GM11168 (cell line): ENCODE data around the gene ADORA2B.
"Not testable (repeated sequence)": the region's sequence is repeated elsewhere in the genome, so short reads cannot be mapped to it uniquely, and the experiment has no call there.

Experiments used
- in situ Hi-C: fragments of 300-500 bp; cut with MboI; formaldehyde crosslinking; loops from one replicate; pipeline ENCODE4 v1.12.0; 2022; ENCODE audit warnings: low sequenced_read_pairs; ENCODE audit not compliant: unreplicated experiment

Gene ADORA2B

DNA sequence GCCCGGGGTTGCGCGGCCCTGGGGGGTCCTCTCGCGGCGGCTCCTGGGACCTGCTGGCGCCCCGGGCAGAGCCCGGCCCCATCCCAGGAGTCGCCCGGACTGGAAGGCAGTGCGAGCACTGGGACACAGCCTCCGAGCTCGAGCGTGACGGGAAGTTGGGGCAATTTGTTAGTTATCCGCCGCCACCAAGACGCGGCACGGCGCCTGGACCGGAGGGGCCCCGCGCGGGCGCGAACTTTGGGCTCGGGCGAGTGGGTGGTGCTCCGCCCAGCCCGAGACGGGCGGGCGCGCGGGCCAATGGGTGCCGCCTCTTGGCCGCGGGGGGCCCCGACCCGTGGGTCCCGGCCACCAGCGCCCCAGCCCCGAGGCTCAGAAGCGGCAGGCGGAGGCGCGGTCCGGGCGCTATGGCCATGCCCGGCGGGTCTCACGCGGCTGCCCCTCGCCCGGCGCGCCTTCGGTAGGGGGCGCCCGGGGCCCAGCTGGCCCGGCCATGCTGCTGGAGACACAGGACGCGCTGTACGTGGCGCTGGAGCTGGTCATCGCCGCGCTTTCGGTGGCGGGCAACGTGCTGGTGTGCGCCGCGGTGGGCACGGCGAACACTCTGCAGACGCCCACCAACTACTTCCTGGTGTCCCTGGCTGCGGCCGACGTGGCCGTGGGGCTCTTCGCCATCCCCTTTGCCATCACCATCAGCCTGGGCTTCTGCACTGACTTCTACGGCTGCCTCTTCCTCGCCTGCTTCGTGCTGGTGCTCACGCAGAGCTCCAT lies at the start of gene ADORA2B:
Gene ADORA2B (plus strand): TSS at position 372 of the 768 bp plus-strand sequence. CDS start 119 bp downstream, at position 491.
- in situ Hi-C loops = no loop called here

DNA sequence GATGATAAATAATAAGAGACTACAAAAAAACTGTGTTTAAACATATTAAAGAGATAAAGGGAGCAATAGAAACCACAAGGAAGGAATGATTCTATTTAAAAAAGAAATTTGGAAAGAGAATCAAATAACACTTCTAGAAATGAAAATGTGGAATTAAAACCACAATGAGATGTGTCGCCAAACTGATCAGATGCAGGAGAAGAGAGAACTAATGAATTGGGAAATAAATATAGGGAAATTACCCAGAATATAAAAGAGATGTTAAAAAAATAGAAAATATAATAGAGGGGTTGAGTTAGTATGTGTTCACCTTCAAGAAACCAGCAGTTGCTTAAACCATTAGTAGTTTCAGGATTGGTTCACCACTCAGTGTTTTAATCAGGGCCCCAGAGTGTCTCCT lies 48.7 kb upstream of the ADORA2B start:
- in situ Hi-C loops = no loop called here

DNA sequence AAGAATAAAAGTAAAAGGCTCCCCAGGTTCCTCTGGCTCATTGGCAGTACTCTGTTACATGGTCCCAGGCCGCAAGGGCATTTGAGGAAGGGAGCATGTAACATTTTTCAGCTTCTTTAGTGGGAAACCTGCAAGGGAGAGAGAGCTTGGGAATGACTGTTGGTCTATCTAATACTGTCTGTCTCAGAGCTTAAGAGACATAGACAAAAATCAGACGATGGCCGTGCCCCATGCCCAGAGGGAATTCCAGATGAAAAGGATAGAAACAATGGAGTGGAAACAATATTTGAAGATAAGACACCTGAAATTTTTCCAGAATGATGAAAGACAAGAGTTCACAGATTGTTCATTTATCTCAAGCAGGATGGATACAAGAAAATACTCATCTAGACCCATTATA lies 48.1 kb upstream of the ADORA2B start:
- in situ Hi-C loops = no loop called here

DNA sequence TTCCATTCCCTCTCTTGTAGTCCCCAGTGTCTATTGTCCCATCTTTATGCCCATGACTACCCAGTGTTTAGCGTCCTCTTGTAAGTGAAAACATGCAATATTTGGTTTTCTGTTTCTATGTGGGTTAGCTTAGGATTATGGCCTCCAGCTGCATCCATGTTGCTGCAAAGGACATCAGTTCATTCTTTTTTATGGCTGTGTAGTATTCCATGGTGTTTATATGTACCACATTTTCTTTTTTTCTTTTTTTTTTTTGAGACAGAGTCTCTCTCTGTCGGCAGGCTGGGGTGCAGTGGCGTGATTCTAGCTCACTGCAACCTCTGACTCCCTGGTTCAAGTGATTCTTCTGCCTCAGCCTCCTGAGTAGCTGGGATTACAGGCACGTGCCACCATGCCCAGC lies 45.3 kb upstream of the ADORA2B start:
- in situ Hi-C loops = not testable (repeated sequence)

GRCh38 chr17:15900871-15901270 lies 44.1 kb upstream of the ADORA2B start:
- in situ Hi-C loops = no loop called here

DNA sequence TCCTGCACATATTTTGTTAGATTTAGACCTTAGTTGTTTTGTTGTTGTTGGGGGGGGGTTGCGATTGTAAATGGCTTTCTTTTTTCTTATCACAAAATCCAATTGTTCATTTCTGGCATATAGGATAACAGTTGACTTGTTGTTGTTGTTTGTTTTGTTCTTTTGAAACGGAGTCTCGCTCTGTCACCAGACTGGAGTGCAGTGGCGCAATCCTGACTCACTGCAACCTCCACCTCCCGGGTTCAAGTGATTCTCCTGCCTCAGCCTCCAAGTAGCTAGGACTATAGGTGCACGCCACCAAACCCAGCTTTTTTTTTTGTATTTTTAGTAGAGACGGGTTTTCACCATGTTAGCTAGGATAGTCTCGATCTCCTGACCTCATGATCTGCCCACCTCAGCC lies 39.7 kb upstream of the ADORA2B start:
- in situ Hi-C loops = not testable (repeated sequence)

- in situ Hi-C loops = no loop called here
These were observed 37.6 kb upstream of the ADORA2B start for GRCh38 chr17:15907290-15907689.

GRCh38 chr17:15908378-15908777 lies 36.6 kb upstream of the ADORA2B start:
- in situ Hi-C loops = no loop called here

DNA sequence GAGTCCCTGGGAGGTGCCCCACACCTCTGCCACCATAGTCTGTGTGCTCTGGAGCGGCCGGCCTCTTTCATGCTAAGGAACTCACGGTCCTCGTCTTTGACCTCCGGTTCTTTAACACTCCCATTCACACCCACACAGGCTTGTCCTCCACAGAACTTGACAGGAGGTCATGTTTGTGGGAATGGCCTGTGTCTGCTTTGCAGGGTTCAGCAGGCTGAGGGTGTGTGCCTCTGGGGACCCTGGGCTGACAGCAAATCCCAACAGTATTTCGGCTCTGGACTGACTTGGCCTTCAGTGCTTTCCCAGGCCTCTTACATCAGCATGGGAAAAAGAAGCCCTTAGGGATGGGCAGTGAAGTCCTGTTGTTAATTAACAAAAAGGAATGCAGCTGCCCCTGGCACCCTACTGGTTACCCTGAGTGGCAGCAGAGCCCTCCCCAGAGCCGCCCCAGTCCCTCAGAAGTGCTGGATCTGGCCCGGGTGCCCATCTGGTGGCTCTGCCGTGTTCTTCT lies 35.4 kb upstream of the ADORA2B start:
- in situ Hi-C loops = no loop called here

DNA sequence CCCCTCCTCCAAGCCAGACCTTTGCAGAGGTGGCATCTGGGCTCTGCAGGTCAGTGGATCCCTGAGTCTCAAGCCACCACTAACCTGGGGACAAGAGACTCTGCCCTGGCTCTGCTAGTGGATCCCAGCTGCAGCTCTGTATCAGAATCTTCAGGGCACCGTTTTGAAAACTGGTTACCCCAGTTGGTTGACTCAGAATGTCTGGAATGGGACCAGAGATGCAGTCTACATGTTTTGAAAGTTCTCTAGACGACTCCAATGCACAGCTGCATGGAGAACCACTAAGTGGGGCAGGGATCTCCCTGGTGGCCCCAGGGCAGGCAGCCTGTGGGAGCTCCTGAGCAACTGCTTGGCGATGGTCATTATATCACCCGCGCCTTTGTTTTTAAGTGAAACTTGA lies 34.1 kb upstream of the ADORA2B start:
- in situ Hi-C loops = no loop called here

GRCh38 chr17:15911701-15912100 lies 33.2 kb upstream of the ADORA2B start:
- in situ Hi-C loops = not testable (repeated sequence)

DNA sequence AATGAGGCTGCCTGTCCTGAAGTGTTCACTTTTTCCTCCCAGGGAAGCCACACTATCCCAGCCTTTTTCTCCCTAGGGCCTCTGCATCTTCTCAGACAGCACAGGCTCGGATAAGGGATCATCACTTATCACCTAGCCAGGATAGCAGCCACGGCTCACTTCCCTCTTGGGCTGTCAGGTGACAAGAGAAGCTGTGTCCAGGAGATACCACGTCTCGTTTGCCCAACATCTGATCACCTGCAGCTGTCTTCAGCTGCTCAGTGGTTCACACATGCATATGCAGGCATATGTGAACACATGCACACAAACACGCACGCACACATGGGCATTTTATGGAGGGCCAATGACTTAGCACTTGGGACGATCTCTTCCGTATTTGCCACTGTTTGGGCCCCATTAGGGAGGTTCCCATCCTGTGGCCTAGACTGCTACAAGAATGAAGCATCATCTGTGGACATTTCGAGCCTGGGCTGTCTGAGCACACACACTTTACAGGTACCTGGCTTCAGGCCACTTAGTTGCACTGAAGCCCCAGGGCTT lies 32.4 kb upstream of the ADORA2B start:
- in situ Hi-C loops = no loop called here

GRCh38 chr17:15913826-15914225 lies 31.1 kb upstream of the ADORA2B start:
- in situ Hi-C loops = no loop called here

- in situ Hi-C loops = no loop called here
These were observed 30.3 kb upstream of the ADORA2B start for GRCh38 chr17:15914400-15915170.

- in situ Hi-C loops = no loop called here
These were observed 29.0 kb upstream of the ADORA2B start for GRCh38 chr17:15915961-15916360.

DNA sequence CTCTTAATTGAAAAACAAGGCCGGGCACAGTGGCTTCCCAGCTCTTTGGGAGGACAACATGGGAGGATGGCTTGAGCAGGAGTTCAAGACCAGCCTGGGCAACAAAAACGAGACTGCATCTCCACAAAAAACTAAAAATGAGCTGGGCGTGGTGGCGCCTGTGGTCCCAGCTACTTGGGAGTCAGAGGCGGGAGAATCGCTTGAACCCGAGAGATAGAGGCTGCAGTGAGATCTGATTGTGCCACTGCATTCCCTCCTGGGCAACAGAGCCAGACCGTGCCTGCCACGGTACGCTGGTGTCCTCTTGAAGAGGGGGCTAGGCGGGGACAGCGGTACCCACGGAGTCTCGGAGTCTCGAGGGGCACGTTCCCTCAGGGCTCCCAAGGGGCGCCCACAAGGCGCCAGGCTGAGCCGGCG lies 27.9 kb upstream of the ADORA2B start:
- in situ Hi-C loops = no loop called here

DNA sequence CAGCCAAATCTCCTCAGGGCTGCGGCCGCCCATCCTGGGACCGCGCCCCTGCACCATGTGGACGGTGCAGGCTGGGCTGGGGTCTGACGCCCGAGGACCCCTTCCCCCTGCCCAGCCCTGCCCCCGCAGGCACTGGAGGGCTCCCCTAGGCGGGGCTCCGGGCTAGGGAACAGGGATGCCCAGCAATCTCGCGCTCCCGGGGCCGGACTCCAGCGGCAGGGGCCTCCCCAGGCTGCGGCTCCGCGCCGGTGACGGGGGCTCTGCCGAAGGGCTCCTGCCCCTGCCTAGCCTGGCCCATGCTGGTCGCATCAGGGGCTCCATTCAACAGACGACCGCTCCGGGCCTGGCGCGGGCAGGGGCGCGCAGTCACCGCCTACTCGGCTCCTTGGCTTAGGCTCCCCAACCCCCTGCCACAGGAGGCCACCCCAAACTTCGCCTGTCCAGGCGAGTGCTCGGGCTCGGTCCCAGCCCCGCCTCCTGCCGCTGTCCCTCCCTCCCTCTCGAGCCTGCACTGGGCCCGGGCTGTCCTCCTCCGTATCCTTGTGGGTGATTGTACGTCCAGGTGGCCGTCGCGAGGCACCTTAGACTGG lies 27.4 kb upstream of the ADORA2B start:
- in situ Hi-C loops = no loop called here

DNA sequence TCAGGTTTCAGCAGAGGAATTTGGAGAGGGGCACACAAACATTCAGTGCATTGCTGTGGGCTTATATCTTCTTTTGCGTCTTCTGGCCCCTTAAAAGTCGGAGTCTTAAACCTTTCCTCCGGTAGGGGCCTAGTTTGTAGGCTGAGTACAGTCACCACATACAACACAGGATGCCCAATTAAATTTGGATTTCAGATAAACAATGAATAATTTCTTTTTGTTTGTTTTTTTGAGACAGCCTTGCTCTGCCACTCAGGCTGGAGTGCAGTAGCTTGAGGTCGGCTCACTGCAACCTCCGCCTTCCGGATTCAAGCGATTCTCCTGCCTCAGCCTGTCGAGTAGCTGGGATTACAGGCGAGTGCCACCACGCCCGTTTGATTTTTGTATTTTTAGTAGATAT lies 26.7 kb upstream of the ADORA2B start:
- in situ Hi-C loops = no loop called here

GRCh38 chr17:15918661-15919259 lies 26.2 kb upstream of the ADORA2B start:
- in situ Hi-C loops = no loop called here

- in situ Hi-C loops = no loop called here
These were observed 25.5 kb upstream of the ADORA2B start for GRCh38 chr17:15919466-15919865.
